HT1080 (cell line): ENCODE results near the gene ACSS1. TPM values are rescaled to one million over a fixed set of nuclear protein-coding genes. Genes with fewer than 3 reads are reported as not detected.

Experiments used
- DNase-seq: peaks from one replicate; pipeline ENCODE4 v3.0.0-alpha.2; 2015; ENCODE audit warnings: low read depth
- total RNA-seq: library from RNA; depleted of rRNA; stranded (reverse); fragments of >200 nt; shearing (Covaris generic); gene quantifications from 2 replicates; pipeline ENCODE4 v1.2.3, GENCODE V29; 2014

ACSS1 gene
- total RNA-seq, 1 experiment from 2014 or later = 0.08 TPM

GRCh38 chr20:24995741-24996448 is 62.0 kb downstream of the ACSS1 start:
- peak; percentile 23 for DNase-seq

DNA sequence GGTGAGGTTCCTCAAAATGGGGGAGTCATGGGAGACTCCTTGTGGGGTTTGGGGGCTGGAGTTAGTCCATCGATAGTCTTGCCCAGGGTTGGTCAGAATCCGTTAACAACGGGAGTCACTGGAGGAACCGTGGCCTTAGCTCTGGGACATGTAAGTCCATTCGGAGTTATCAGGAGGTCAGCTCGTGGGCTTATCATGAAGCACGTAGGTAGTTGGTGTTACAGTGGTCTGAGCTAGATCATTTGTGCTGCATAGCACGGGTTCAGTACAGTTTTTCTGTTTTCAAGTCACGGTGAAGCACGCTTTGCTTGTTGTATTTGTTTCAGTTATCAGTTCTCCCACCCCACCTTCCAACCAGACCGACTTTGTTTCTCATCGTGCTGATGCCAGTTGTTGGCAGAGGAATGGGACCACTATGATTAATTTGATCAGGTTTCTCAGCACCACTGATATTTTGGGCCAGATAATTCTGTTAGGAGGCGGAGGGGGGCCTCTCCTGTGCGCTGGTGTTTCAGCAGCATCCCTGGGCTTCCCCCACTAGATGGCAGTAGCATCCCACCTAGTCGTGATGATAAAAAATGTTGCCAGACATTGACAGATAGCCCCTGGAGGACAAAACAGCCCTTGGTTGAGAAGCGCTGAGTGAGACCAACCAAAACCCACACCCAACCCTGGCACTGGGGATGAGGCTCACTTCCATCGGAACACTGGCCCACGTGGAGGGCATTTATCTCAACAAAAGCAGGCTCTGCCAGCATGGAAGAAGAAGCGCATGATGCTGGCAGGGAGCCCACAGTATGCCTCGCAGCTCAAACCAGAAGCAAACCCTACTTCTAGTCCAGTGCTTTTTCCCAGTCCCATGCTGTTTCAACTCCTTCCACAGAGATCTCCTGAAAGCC is 63.2 kb downstream of the ACSS1 start:
- DNase-seq = peak; percentile 70

DNA sequence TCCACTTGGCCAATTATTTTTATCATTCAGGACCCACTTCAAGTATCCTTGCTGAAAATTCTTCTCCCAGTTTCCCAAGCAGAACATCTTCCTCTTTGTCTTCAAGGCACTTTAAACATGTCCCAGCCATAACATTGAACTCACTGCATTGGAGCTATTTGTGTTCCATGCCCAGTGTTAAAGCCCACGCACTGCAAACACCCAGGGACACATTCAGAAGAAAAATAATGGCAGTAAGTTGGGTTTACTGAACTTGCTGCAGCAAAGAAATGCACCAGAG is 63.8 kb downstream of the ACSS1 start:
- DNase-seq = no peak

GRCh38 chr20:24993337-24994185 is 64.4 kb downstream of the ACSS1 start:
- peak; percentile 65 for DNase-seq

DNA sequence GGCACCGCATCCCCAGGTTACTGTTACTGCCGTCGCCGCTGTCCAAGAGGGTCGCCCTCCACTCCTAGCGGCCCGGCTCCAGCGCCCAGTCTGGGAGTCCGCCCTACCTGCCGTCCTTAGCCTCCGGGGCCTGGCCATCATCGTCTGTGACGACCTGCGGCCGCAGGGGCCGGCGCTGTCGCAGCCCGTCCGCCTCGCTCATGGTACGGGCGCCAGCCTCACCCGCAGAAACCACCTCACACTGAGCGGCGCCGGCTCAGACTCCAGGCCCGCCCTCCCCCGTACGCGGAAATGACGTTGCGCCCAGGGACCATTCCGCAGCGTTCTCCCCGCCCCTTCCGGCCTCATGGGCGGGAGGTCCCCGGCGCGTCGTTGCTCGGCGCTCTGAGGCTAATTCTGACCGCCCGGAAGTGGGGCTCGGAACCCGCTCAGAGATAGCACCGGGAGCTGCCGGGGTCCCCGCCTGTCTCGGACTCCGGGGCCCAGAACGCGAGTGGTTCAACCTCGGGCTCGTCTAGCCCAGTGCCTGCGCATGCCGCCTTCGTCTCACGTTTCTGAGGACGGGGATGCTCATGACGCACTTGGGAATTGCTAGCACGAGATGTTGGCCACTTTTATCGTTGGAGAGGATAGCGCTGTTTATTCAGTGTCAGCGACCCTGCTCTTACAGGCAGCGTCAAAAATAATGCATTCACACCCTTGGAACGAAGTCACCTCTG is 65.3 kb downstream of the ACSS1 start, which contains the start of gene APMAP:
APMAP (minus strand) TSS at position 265 of the 719 bp plus-strand sequence; CDS start at position 202, 63 bp downstream.
- peak; percentile 89 for DNase-seq

DNA sequence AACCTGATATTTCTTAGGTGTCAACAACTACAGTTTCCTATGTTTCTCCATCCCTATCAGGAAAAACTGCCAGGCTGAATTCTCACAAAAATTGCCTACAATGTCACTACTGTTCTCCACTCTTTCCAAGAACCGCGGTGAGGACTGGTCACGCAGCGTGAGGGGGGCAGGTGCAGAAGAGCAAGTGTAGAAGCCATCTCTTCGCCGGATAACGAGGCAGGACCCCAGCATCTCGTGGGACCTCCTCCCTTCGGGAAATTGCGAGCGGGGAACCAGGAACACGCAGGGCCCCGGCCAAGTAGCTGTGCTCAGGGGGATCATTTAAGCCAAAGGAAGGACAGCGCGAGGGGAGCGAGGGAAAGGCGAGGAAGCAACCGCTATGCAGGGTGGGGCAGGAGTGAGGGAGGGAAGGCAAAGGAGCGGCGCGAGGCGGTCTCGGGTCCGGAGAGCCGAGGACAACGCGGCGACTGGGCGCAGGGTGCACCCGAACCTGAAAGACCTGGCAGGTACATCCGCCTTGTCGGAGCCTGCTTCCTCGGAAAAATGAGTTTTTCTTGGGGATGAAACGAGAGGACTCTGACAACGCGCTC is 65.9 kb downstream of the ACSS1 start:
- peak; percentile 18 for DNase-seq

DNA sequence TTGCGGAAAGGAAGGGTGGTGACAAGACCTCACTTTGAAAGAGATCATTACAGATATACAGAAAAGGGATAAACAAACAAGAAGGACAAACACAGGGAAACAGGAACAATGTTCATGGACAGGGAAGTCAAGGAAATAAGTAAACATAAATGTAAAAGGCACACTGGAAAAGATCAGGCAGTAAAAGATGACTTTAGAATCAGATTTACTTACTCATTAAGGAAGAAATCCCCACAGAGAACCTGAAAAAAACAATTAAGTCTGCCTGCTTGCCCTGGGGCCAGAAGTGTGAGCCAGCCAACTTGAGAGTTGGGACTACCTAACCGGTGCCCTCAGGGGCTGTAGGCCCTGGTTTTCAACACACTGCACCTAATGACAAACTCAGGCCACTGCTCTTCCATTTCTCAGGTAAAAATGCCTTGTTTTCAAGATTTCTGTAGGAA is 67.1 kb downstream of the ACSS1 start:
- DNase-seq = no peak

DNA sequence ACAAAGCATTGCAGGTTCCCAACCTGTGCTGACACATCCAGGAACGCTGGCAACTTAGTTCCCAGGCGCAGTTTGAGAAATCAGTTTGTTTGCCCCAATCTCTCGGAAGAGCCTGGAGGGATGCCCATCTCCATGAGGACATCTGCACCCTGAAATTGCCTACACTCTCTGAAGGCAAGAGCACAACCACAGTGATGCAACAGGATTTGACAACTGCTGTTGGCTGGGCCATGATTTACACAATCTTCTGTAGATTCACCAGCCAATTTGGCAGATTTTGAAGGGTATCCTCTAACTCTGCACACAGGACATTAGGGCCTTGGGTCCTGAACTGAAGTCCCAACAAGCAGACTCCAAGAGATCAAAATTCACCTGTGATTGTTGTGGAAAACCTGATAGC is 68.8 kb downstream of the ACSS1 start:
- no peak for DNase-seq

DNA sequence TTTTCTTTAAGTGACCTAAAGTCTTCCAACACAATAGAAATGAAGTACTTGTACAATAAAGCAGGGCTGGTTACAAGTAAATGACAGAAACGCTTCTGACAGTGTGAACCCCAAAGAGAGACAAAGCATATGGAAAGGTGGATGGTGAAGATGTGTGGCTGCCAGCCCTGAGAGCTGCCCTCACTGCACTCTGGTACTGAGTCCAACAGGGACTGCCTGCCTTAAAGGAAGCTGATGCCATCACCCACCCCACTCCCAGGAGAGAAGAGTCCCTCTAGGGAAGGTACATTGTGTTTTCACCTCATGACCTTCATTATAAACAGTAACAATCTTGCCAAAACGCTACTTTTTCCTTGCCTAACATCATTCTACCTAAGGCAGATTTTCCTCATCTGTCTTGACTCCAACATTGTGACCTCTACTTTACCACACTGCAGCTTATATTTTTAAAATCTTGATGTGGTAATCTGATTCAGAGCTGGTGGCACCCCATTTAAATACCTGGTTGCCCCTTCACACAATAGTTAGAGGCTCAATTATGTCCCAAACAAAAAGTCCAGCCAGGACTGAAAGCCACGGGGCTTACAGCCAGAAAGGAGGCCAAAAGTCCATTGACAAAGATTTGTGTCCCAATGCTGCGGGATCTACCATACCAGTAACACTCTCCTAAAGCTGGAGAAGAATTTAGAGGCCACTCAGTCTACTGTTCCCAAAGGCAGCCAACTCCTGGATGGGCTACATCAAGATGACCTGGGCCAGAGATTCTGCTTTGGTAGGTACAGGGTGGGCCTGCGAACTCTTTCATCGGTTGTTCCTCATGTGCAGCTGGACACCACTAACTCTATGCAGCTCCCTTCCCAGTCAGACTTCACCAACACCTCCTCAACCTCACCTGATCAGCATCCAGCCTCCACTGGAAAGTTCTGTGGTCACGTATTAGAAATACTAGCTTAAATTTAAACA is 69.8 kb downstream of the ACSS1 start:
- DNase-seq = no peak

DNA sequence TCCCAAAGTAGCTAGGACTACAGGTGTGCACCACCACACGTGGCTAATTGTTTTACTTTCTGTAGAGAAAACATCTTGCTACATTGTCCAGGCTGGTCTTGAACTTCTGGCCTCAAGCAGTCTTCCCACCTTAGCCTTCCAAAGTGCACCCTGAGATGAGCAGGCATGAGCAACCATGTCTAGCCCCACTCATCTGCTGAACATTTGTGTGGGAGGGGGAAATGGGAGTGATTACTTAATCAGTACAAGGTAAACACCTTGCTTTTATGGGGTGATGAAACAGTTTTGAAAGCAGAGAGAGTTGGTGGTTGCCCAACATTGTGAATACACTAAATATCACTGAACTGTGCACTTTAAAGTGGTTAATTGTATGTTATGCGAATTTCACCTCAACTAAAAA is 70.7 kb downstream of the ACSS1 start:
- DNase-seq = no peak

- no peak for DNase-seq
Measured at GRCh38 chr20:24986436-24987015, 71.4 kb downstream of the ACSS1 start.

DNA sequence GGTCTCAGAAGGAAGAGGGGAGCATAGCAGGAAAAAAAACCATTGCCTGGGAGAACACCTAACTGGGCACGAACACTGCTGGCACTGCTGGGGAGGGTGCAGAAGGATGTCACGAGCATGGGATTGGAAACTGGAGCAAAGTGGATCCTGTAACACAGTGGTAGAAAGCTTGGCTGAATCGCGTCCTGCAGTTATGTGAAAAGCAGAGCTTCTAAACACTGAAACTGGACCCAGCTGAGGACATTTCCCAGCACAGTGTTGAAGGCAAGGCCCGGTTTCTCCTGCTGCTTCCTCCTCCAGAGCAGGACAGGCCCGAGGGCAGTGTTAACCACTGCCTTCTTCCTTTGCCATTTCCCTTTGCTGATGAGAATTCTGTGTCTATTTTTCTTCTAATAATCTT is 72.1 kb downstream of the ACSS1 start:
- DNase-seq = no peak

DNA sequence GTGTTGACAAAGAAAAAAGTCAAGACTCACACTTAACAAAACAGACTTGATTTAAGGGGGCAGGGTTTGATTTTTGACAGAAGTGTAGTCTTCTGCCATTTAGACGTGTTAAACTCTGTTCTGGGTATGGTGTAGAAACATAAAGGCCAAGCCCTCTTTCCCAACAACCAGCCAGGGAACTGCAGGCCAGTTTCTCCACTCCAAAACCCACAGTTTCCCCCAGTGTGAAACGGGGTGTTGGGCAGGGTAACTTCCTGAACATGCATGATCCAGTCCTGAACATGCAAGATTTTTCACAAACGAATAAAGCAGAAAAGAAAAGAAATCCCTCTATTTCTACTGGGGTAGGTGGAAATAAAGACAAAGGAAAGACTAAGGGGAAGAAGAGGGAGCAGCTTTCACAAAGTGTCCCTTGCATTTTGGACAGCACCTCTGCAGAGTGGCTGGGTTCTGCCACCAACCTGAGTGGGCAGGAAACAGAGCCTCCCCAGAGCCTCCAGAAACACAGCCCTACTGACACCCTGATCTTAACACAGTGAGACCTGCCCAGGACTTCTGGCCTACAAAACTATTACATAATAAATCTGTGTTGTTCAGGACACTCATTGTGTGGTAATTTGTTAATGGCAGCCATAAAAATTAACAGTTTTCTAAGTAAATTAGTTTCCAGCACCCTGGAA is 72.8 kb downstream of the ACSS1 start:
- no peak for DNase-seq

- no peak for DNase-seq
Measured at GRCh38 chr20:24983896-24984295, 74.0 kb downstream of the ACSS1 start.

GRCh38 chr20:24981790-24982189 is 76.1 kb downstream of the ACSS1 start:
- DNase-seq = no peak

DNA sequence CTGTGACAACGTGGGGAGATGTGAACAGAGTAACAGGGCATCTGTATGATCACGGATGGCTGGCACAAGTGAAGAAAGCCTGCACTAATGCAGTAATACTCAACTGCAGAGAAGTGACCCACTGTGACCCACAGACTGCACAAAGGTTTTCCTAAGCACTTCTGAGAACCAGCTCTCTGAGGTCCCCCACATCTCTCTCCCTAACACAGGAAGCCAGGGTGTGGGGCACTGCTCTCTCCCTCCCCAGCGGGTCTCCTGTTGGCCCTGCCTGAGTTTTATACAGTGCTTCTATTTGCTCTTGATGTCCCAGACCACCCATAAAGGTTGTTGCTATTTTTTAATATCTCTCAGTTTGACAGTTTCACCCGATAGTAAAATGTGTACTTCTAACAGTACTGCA is 76.7 kb downstream of the ACSS1 start:
- no peak for DNase-seq

DNA sequence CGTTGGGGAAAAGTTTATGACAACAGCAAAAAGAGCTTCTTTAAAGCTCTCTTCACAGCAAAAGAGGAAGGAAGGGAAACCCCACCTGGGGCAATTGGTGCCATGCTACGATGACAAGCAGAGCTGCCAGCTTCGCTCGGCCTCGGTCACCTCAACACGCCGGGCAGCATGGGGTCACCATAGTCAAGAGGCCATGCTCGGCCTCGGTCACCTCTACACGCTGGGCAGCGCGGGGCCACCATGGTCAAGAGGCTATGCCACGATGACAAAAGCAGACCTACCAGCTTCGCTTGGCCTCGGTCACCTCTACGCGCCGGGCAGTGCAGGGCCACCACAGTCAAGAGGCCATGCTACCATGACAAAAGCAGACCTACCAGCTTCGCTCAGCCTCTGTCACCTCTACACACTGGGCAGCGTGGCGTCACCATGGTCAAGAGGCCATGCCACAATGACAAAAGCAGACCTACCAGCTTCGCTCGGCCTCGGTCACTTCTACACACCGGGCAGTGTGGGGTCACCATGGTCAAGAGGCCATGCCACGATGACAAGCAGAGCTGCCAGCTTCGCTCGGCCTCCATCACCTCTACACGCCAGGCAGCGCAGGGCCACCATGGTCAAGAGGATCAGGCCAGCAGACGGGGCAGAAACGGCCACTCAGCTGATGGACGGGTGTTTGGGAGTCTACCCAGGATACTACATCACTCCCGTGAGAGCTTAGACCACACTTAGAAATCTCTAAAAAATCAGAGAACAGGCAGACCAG is 77.5 kb downstream of the ACSS1 start:
- no peak for DNase-seq
